Stimulated activated CD4-positive, alpha-beta T cell treated with anti-CD3 and anti-CD28 coated beads, Interleukin-12 subunit alpha, Interleukin-12 subunit beta, amount 100 ng/mL, for 48 hours (primary cell): Measurements from ENCODE around the gene CLIP3.
"Not testable (repeated sequence)": the region's sequence is repeated elsewhere in the genome, so short reads cannot be mapped to it uniquely, and the experiment has no call there.

Experiments used
- DNase-seq, 3 donors: peaks; one replicate each; pipeline ENCODE4 v3.0.0-alpha.2; 2020; ENCODE audit warnings: low read depth in 2 of 3, low spot score in 1 of 3

Gene CLIP3, protein sequence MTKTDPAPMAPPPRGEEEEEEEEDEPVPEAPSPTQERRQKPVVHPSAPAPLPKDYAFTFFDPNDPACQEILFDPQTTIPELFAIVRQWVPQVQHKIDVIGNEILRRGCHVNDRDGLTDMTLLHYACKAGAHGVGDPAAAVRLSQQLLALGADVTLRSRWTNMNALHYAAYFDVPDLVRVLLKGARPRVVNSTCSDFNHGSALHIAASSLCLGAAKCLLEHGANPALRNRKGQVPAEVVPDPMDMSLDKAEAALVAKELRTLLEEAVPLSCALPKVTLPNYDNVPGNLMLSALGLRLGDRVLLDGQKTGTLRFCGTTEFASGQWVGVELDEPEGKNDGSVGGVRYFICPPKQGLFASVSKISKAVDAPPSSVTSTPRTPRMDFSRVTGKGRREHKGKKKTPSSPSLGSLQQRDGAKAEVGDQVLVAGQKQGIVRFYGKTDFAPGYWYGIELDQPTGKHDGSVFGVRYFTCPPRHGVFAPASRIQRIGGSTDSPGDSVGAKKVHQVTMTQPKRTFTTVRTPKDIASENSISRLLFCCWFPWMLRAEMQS

DNA sequence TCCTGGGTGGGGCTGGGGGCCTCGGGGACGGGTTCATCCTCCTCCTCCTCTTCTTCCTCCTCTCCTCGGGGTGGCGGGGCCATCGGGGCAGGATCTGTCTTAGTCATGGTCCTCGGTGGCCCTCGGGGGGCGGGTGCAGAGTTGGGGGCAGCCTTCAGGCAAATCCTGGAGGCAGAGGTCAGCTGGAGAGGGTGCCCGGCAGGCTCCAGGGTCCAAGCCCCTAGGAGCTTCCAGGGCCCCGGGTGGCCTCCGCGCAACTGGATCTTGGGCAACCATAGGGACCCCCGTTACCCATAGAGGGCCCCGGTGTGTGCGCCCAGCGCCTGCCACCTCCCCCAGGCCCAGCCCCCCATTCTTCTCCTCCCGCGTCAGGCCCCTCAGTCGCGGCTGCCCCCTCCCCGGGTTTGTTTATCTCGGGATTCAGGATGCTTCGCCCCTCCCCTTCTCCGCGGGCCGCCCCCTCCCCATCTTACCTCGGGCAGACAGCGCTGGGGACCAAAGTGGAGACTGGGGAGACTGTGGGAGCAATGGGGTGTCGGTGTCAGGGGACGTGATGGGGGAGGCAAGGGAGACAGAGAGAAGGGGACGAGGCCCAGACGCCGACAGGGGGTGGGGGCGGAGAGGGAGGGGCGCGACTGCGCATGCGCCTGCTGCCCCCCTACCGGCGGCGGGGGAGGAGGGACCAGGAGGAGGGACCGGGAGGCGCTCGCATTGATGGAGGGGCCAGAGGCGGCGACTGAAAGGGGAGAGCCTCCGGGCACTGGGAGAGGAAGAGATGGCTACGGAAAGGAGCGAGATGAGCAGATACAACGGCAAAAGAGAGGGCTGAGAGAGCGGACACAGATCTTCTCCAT is at the start of gene CLIP3:
Gene CLIP3, minus strand, starts transcription at position 623 of the 854 bp plus-strand sequence. Its CDS starts 516 bp downstream, at position 107.
- peak in 2 of 3 donors; percentile 16 for DNase-seq

DNA sequence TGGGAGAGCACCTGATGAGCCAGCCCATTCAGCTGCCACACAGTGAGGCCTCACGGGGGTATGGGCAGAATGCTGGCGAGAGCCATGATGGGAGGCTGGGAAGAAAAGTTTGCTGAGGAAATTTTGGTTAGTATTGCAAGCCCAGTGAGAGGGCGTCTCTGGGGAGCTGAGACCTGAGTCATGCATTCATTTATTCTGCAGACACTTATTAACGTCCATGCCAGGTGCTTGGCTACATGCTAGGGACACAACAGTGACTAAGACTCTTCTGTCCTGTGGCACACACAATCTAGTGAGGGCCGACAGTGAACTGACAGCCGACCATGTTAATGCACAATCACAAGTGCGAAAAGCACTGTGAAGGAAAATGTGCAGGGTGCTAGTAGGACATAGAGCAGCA is 49.2 kb upstream of the CLIP3 start:
- no peak for DNase-seq

DNA sequence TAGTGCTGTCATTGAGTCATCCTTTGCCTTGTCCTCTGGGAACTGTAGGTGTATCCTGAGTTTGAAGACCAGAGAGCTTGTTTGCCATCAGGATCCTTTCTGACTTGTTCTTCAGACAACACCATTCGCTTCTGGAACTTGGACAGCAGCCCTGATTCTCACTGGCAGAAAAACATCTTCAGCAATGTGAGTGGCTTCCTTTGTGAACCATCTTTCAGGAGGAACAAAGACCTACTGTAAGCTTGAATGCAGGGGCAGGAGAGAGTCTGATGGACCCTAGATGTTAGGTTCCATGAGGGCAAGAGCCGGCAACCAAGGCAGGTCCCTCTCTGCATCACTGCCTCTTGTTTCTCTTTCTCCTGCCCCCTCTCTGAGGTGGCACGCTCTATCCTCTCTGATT is 48.7 kb upstream of the CLIP3 start:
- no peak for DNase-seq

DNA sequence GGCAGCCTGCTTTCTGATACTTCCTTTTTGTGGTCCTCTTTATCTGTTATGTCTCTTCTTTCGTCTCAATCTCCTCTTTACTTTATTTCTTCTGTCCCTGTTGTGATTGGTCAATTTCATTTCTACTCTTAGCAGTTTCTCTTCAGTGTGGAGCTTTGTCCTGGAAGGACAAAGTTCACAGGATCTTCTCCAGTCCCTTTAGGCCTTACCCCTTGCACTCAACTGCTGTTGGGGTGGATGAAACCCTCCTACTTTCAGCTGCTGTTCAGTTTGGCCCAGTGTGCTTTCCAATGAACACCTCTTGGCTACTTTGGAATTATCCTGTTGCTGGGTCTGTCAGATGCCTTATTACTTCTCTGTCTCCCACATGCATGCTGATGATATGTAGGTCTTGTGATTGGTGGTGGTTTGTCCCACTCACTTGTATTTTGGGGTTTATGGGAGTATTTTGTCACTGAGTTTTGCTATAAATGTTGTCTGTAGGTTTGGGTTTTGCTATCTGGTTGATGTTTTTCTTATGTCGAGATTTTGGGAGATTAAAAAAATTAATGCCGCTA is 46.8 kb upstream of the CLIP3 start:
- DNase-seq, result no peak

DNA sequence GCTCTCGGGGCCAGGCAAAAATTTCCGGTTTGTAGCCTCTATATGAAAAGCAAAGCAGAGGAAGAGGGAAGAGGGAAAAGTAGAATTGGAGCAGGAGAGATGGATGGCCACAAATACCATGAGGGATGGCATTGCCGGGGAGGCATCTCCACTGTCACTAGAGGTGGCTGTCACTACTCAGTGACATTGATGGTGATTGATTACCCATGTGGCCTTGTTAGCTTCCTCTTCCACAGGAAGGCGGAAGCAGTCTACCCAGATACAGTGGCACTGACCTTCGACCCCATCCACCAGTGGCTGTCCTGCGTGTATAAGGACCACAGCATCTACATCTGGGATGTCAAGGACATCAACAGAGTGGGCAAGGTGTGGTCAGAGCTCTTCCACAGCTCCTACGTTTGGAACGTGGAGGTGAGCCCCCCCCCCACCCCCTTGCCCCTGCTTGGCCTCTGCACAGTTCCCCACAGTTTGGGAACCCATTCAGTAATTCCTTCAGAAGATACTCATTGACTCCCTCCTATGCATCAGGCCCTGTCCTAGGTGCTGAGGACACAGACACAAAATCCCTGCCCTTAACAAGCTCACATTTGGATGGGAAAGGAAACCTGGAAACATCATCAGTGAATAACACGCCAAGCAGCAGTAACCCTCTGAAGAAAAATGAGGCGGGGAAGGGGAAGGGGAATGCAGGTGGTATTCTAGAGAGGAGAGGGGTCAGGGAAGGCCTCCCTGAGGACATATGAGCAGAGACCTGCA is 40.6 kb upstream of the CLIP3 start:
- no peak for DNase-seq

DNA sequence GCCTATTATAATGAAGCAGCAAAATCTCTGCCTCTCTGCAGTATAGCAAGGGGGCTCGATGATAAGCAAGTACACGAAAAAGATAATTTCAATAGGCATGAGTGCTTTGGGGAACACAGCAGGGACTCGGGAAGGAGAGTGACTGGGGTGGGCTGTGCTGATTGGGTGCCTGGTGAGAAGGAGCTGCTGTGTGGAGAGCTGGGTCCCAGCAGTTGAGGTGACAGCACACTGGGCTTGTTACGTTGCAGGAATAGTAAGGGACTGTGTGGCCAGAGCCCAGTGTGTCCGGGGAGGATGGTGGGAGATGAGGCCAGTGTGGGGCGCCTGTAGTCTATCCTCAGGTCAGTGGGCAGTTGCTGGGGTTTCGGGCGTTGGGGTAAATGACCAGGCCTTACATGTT is 39.4 kb upstream of the CLIP3 start:
- no peak for DNase-seq

DNA sequence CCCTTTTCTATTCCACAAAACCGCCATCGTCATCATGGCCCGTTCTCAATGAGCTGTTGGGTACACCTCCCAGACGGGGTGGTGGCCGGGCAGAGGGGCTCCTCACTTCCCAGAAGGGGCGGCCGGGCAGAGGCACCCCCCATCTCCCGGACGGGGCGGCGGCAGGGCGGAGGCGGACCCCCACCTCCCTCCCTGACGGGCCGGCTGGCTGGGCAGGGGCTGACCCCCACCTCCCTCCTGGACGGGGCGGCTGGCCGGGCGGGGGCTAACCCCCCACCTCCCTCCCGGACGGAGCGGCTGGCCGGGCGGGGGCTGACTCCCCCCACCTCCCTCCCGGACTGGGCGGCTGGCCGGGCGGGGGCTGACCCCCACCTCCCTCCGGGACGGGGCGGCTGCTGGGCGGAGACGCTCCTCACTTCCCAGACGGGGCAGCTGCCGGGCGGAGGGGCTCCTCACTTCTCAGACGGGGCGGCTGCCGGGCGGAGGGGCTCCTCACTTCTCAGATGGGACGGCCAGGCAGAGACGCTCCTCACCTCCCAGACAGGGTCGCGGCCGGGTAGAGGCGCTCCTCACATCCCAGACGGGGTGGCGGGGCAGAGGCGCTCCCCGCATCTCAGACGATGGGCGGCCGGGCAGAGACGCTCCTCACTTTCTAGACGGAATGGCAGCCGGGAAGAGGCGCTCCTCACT is 36.3 kb upstream of the CLIP3 start:
- DNase-seq, result not testable (repeated sequence)

DNA sequence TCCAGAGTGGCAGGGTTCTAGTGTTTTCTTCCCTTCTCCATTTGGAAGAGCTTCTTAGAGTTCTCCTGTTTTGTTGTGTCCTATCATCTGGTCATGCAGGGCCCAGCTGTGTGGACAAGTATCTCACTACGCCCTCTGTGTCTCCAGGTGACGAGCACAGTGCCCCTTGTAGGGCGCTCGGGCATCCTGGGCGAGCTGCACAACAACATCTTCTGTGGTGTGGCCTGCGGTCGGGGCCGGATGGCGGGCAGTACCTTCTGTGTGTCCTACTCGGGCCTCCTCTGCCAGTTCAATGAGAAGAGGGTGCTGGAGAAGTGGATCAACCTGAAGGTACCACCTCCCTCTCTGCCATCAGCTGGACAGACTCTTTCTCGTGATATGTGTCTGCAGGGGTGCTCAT is 35.0 kb upstream of the CLIP3 start:
- no peak for DNase-seq

DNA sequence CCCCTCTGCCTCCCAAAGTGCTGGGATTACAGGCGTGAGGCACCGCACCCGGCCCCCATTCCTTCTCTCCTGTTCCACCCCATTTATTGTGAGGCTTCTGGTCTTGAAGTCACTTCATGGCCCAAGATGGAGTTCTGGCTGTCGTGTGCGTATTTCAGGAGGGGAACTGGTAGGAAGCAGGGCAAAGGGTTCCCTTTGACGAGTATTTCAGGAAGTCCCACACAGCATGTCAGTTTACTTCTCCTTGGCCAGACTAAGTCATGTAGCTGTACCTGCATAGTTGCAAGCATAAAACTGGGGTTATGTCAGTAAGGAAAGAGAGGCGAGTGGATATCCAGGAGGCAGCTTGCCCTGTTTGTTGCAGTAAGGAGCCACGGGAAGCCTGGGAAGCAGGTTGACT is 32.2 kb upstream of the CLIP3 start:
- DNase-seq, result no peak

DNA sequence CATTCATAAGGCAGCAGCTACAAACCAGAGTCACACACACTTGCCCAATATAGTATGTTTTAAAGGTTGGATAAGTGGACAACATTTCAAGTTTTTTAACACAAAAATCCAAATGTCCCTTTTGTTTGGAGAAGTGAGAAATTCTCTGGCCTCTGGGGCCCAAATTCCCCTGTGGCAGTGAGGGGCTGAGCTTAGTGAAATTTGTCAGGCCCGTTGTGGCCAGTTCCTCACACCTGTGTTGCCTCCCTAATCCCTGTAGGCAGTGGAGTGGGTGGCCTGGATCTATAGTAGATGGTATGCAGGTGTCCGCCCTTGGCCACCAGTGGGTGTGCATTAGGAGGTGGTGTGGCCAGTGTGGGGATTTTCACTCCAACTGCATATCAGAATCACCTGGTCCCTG is 28.7 kb upstream of the CLIP3 start:
- DNase-seq, result no peak

DNA sequence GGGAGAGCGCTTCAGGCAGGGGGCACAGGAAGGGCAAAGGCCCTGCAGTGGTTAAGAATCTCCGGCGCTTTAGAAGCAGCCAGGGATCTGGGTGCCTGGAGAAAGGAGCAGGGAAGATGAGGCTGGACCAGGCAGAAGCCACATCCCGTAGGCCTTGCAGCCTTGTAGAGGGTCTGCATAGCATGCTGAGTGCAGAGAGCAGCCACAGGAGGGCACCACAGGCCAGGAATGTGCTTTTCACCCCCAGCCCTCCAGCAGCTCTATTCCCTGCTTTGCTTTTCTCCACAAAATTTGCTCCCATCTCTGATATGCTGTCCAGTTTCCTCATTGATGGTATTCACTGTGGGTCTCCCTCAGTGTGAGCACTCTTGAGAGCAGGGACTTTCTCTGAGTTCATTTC is 27.8 kb upstream of the CLIP3 start:
- DNase-seq, result no peak

DNA sequence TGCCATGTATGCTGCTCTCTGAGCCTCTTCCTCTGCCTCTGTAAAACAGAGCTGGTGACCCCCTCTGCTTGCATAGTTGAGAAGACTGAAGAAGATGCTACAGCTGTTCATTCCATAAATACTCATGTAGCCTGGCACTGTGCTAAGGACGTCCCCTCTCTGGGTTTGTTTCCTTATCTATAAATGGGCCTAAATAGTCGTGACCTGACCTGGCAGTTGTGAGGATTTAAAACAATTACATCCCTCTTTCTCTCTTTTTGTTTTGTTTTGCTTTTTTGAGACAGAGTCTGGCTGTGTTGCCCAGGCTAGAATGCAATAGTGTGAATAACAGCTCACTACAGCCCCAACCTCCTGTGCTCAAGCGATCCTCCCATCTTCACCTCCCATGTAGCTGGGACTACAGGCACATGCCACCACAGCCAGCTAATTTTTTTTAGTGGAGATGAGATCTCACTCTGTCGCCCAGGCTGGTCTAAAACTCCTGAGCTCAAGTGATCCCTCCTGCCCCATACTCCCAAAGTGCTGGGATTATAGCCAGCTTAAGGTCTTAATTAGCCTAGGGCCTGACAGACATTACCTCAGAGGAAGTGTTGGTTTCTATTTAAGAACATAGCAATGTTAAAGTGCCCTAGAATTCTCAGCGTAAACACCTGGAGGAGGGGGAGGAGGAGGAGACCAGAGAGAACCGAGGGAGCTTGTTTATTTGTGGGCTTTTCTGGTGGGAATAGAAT is 26.7 kb upstream of the CLIP3 start:
- no peak for DNase-seq

DNA sequence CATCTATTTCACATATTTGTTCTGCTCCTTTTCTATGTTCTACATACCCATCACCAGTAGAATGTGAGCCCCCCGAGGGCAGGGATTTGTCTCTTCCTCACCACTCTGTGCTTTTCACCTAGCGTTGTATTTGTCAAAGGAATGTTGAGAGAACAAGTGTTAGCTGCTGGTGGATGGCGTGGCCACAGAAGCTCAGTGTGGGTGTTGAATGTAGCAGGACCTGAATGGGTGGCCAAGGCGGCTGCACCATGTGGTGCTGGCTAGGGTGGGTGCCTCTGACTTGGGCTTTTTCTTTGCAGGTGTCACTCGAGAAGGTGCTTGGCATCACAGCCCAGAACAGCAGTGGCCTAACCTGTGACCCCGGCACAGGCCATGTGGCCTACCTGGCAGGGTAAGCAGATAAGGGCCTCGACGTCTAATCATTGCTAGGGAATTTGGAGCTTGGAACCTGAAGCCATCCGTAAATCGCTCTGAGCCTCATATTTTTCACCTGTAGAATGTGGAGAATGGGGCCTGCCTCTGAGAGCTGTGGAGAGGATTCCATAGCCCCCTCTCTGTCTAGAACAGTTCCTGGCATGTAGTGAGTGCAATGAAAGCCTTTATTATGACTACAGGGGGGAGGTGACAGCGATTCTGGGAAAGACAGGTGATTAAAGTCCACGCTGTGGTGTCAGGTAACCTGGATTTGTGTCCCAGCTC is 26.0 kb upstream of the CLIP3 start:
- DNase-seq, result no peak

DNA sequence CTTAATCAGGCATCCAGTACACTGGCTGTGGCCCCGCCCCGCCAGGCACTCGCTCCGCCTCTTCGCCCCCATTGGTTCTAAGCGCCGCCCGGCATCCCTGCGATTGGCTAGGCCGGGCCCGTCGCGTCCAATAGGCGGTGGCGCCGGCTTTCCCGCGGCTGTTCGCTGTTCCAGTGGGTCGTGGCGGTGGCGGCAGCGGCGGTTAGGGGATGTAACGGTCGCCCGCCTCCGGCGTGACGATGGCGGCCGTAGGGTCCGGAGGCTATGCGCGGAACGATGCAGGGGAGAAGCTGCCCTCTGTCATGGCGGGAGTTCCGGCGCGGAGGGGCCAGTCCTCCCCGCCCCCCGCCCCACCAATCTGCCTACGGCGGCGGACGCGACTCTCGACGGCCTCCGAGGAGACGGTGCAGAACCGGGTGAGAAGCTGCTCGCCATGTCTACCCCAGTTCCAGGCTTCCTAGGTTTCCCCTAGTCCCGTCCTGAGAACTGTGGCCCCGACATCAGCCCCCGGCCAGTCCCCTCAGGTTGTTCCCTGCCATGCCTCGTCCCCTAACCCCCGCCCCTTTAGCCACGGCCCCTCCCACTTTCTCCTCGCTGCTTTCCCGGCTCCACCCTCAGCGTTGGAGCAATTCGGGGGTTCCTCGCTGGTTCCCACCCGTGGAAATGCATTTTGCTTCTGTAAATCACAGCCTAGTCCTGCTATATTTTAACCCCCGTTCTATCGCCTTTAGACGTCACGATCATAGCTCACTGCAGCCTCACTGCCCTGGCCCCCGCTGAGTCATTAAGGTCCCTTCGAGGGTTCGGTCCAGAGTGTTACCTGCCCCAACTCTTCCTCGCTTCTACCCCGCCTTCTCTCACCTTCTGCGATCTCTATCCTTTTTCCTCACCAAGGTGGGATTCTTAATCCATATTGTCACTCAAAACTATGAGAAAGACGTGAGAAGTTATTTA is 22.3 kb upstream of the CLIP3 start, which contains the start of gene WDR62:
Gene WDR62, plus strand, starts transcription at position 165 of the 954 bp plus-strand sequence. Its CDS starts 75 bp downstream, at position 240.
- peak; percentile 89 to 94 (median 93) for DNase-seq

DNA sequence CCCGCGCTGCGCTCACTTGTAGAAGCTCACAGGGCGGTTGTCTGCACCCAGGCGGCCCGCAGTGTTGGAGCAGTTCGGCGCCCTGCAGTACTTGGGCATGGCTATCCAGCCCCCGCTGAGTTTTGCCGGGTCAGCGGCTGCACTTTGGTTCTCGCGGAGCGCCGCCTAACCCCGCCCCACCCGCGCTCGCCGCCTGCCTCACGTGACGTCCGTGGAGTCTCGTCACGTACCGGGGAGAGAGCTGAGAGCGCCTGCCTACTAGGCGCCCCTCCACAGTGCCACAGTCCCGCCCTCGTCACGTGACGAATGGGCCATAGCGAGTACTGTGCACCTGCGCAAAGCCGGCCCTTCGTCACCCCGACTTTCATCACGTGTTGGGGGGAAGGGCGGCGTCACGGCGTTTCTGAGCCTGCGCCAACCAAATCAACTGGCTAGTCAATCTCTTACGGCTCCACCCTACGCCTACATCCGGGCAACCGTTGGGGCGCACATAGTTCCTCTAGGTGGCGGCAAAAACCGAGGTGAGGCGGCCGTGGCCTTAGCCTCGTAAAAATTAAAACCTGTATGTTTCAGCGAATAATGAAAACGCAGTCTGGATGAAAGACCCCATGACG is 21.6 kb upstream of the CLIP3 start, which contains the start of gene THAP8:
Gene THAP8, minus strand, starts transcription at position 167 of the 614 bp plus-strand sequence. Its CDS starts 68 bp downstream, at position 99.
- DNase-seq, result peak; percentile 99 to 100 (median 99)

DNA sequence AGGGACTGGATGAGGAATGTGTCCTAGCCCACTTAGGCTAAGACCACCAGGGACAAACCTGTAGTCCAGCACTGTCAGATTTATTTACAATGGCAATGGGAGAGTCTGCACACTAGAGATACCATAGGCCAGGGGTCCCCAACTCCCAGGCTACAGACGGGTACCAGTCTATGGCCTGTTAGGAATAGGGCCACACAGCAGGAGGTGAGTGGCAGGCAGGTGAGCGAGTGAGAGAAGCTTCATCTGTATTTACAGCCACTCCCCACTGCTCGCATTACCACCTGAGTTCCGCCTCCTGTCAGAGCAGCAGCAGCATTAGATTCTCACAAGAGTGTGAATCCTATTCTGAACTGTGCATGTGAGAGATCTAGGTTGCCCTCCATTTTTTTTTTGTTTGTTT is 19.0 kb upstream of the CLIP3 start:
- no peak for DNase-seq

DNA sequence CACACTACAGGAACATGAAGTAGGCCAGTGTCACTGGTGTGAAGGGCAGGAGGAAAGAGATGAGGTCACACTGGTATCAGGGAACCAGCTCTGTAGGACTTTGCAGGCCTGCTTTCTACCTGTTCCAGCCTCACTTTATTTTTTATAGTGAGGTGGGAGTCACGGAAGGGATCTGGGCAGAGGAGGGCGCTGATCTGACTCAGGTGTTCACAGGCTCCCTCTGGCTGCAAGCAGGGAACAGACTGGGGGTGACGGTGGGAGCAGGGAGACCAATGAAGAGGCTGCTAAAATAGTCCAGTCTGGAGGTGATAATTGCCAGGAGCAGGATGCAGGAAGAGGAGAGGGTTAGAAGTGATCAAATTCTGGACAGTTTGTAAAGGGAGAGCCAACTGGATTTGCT is 18.6 kb upstream of the CLIP3 start:
- no peak for DNase-seq
